ENCODE data around the gene DNPEP. TPM values are rescaled to one million over a fixed set of nuclear protein-coding genes. Genes with fewer than 3 reads are reported as not detected.

Gene DNPEP
- total RNA-seq, 1 experiment from 2014 or later, result 60.9 TPM

DNA sequence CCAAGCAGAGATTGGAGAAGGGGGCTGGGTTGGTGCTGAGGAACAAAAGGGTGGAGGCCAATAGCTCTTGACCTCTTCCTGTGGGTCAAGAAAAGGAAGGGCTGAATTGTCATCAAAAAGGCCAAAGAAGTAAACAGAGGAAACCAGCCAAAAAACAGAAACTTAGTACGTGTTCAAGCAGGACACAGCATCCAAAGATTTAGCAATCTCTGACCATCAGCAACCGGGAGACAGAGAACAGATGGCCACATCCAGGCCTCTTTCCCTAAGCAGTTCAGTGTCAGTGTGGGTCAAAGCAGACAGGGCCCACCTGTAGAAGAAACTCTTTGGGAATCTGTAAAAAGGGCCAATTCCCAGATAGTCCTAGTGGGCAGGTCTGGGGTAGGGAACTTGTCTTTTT, 2.9 kb downstream of the DNPEP start:
- Histone ChIP-seq H2BK15ac (ENCODE audit: low read depth, low read length) (no peak overlapping the region), H3K4ac (ENCODE audit: low read depth, low read length) (no peak overlapping the region), H4K8ac (replicated peaks; ENCODE audit: insufficient read length, low read depth, low read length) (no peak overlapping the region), H2AK5ac (ENCODE audit: insufficient read length, low read length) (no peak overlapping the region), H3K79me1 (ENCODE audit: insufficient read depth, low read depth, low read length, poor library complexity, severe bottlenecking) (no peaks in the 10 kb centered on the region), H2BK20ac (ENCODE audit: low read depth, low read length, poor library complexity, severe bottlenecking) (no peak overlapping the region), H3K4me1 (ENCODE audit: insufficient read depth, low read length) (no peaks in the 10 kb centered on the region), H3K4me2 (ENCODE audit: insufficient read depth, insufficient read length, low read length) (no peak overlapping the region), H4K20me1 (ENCODE audit: control insufficient read depth, insufficient read depth, insufficient read length) (no peaks in the 10 kb centered on the region), H2BK120ac (ENCODE audit: low read depth, low read length, poor library complexity, severe bottlenecking) (no peak overlapping the region), H2BK5ac (ENCODE audit: insufficient read length, low read length) (no peak overlapping the region), H4K5ac (ENCODE audit: insufficient read length, low read depth, low read length) (no peak overlapping the region), H3K56ac (ENCODE audit: insufficient read length, low read depth, low read length) (no peak overlapping the region), H2AFZ (ENCODE audit: low read length) (no peak overlapping the region), H3K9ac (ENCODE audit: extremely low read depth, insufficient read length, low read length) (no peak overlapping the region), H4K91ac (ENCODE audit: insufficient read length, low read depth, low read length) (no peak overlapping the region), H2BK12ac (ENCODE audit: insufficient read length, low read depth, low read length) (no peak overlapping the region), H3K27ac (ENCODE audit: insufficient read length, low read depth, low read length) (no peak overlapping the region), H3K14ac (ENCODE audit: insufficient read depth, low read length) (no peak overlapping the region), H3K18ac (ENCODE audit: insufficient read length, low read depth, low read length) (no peak overlapping the region), H3K9me3 (ENCODE audit: control insufficient read depth, low read depth, low read length) (no peaks in the 10 kb centered on the region), H3K79me2 (ENCODE audit: insufficient read depth, low read length) (no peaks in the 10 kb centered on the region), H3T11ph (ENCODE audit: low read length) (no peak overlapping the region), H3K23me2 (ENCODE audit: insufficient read length, low read depth, low read length, poor library complexity, severe bottlenecking) (peaks cover 7% of the 10 kb centered on the region), H3K23ac (ENCODE audit: insufficient read length, low read depth, low read length) (no peak overlapping the region), H3K27me3 (ENCODE audit: insufficient read depth, low read length) (no peaks in the 10 kb centered on the region)
- no peak overlapping the region; a peak in 1 of 7 replicates for H3K27ac Mint-ChIP-seq
- TF ChIP-seq, protein P1, sequence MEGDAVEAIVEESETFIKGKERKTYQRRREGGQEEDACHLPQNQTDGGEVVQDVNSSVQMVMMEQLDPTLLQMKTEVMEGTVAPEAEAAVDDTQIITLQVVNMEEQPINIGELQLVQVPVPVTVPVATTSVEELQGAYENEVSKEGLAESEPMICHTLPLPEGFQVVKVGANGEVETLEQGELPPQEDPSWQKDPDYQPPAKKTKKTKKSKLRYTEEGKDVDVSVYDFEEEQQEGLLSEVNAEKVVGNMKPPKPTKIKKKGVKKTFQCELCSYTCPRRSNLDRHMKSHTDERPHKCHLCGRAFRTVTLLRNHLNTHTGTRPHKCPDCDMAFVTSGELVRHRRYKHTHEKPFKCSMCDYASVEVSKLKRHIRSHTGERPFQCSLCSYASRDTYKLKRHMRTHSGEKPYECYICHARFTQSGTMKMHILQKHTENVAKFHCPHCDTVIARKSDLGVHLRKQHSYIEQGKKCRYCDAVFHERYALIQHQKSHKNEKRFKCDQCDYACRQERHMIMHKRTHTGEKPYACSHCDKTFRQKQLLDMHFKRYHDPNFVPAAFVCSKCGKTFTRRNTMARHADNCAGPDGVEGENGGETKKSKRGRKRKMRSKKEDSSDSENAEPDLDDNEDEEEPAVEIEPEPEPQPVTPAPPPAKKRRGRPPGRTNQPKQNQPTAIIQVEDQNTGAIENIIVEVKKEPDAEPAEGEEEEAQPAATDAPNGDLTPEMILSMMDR (conservative IDR thresholded peaks at IDR 0.05), result no peak
- no peaks in the 10 kb centered on the region for H3K9me3 Mint-ChIP-seq
- no CpG with 5 or more reads among the region's 2 CpGs for whole genome bisulfite sequencing (ENCODE audit: extremely low coverage, insufficient read length, low lambda C conversion rate)
- peaks cover 12 to 19% of the 10 kb centered on the region in 2 experiments for H3K4me1 Mint-ChIP-seq
- H3K36me3 Mint-ChIP-seq (ENCODE audit: insufficient read depth in 1 of 3, low read depth in 3 of 3), result peaks cover 29 to 57% (median 54%) of the 10 kb centered on the region in 3 experiments; a peak in 6 of 7 replicates
- H3K27me3 Mint-ChIP-seq (ENCODE audit: low read depth), result no peaks in the 10 kb centered on the region
- DNase-seq, result no peak
- H3K4me3 Mint-ChIP-seq, result peak overlapping the region in 1 of 2 experiments; percentile 12; a peak in 1 of 5 replicates
